Pons (tissue), 1 donor: Measurements from ENCODE around the gene CLEC4G.
A peak's percentile ranks its signal among the peaks of the same experiment; 100 is the strongest.
"Not testable (repeated sequence)": the region's sequence is repeated elsewhere in the genome, so short reads cannot be mapped to it uniquely, and the experiment has no call there.

Experiments
- DNase-seq: peaks from one replicate; pipeline ENCODE4 v3.0.0-alpha.2; 2016; ENCODE audit warnings: low spot score

The CLEC4G gene, protein sequence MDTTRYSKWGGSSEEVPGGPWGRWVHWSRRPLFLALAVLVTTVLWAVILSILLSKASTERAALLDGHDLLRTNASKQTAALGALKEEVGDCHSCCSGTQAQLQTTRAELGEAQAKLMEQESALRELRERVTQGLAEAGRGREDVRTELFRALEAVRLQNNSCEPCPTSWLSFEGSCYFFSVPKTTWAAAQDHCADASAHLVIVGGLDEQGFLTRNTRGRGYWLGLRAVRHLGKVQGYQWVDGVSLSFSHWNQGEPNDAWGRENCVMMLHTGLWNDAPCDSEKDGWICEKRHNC

DNA sequence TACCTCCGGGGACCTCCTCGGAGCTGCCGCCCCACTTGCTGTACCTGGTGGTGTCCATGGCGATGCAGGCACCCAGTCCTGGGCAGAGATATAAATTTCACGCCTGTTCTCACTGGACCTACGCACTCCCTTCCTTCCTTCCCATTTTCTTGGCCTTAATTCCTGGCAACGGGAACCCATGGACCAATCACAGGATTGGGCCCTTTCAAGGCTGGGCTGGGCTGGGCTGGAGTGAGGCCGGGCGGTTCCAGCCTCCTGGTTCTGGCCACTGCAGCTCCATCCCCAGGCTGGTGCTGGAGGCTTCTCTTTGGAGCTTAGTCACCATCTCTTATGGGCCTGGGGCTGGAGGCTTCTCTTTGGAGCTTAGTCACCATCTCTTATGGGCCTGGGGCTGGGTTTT, at the start of gene CLEC4G:
Gene CLEC4G (minus strand): TSS at position 66 of the 400 bp plus-strand sequence. CDS start 8 bp downstream, at position 58.
- DNase-seq, result no peak

DNA sequence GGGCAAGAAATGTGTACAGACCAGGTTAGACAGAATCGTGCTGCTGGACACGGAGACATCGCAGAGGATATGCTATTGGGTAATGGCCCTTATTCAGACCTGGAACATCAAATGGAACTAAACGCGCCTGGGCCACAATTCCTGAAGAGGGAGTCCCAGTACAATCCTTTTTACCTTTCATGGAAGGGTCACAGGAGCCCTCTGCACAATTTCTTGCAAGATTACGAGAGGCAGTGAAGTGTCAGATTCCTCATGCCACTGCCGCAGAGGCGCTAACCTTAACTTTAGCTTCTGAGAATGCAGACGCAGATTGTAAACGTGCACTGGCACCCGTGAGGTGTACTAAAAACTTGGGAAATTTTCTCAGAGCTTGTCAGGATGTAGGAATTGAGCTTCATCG, 49.2 kb upstream of the CLEC4G start:
- no peak for DNase-seq

DNA sequence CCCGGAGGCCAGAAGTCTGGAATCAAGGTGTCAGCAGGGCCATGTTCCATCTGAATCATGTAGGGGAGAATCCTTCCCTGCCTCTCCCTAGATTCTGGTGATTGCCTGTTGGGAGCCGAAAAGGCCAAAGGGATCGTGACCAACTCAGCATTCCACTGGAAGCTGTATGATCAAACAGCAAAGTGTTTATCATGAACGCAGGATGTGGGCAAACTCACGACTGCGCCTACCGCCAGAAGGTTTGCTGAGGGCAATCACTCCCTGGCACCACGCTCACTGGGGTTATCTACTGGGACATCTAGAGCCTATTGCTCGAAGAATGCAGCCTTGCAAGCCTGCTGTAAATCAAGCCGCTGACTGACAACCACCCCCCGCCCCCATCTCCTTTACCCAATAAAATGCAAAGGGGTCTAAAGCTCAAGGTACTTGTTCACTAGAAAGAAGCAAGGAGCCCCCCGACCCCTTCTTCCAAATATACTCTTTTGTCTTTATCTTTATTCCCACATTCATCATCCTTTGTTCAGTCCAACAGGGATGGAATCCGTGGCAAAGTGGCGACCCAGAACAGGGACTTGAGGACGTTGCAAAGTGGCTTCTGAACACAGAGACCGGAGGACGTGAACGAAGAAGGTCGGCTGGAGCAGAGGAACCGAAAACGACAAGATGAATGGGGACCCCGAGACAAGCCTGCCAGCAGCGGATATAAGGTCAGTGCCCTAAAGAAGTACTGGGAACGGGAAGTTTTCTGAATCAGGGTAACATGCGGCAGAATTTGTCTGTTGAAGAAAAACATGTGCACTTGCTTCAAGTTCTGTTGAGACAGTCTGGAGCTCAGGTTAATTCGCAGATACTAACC, 47.9 kb upstream of the CLEC4G start:
- DNase-seq, result no peak

DNA sequence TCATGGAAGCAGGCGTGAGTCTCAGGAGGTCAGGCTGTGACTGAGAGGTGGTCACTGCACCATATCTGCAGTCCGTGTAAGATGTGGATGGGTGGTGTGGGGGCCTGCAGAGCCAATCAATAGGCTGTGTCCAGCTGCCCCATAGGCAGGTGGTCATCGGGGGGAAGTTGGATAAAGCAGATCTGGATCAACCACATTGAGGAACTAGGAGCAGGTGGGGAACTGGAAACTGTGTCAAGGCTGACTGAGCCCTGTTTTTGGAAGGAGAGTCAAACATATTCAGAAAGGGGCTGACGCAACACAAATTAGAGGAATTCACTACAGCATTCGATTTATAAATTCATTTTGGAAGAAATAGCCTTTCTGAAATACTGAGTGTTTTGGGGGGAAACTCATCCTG, 46.2 kb upstream of the CLEC4G start:
- peak; percentile 4 for DNase-seq

DNA sequence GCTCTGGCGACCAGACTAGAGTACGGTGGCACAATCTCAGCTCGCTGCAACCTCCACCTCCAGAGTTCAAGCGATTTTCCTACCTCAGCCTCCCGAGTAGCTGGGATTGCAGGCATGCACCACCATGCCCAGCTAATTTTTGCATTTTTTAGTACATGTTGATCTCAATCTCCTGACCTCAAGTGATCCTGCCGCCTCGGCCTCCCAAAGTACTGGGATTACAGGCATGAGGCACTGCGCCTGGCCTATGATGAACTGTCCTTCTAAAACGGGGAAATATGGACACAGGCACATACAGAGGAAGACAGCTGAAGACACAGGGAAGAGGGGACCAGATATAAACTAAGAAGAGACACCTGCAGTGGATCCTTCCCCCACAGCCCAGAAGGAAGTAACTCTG, 43.9 kb upstream of the CLEC4G start:
- DNase-seq, result no peak

DNA sequence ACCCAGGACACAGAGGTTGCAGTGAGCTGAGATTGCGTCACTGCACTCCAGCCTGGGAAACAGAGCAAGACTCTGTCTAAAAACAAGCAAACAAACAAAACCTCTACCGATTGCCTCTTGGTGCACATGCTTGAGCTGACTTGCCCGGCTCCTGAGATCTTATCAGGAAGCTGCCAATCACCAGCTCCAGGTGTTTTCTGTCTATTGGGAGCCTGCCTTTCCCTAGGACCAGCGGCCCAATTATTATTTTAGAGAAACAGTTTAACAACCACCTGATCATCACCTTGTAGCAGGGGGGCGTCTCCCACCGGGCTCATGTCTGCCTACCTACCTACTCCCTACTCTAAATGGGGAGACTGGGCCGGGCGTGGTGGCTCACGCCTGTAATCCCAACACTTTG, 41.9 kb upstream of the CLEC4G start:
- no peak for DNase-seq

DNA sequence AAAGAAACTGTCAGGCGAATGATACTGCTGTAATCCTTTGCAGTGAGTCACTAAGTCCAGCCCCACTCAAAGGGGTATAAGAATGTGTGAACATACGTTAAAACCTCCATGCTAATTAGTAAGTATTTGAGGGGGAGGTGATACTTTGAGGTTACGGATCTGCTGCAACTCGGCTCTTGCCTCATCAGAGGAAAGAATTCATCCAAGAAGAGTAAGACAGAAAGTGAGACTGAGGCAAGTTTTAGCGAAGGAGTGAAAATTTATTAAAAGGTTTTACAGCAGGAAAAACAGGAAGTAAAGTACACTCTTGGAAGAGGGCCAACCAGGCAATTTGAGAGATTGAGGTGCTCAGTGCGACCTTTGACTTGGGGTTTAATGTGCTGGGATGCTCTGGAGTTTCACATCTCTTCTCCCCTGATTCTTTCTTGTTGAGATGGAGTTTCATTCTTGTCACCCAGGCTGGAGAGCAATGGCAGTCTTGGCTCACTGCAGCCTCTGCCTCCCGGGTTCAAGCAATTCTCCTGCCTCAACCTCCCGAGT, 40.9 kb upstream of the CLEC4G start:
- no peak for DNase-seq

DNA sequence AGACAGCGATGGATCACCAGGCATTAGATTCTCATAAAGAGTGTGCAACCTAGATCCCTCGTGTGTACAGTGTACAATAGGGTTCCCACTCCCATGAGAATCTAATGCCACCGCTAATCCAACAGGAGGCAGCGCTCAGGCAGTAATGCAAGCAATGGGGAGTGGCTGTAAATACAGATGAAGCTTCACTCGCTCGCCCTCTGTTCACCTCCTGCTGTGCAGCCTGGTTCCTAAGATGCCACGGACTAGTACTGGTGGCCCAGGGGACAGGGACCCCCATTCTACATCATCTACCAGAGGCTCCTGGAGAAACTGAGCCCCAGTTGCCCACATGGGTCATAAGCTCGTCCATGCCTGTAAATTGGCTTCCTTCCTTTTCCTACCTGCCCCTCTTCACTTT, 39.2 kb upstream of the CLEC4G start:
- no peak for DNase-seq

DNA sequence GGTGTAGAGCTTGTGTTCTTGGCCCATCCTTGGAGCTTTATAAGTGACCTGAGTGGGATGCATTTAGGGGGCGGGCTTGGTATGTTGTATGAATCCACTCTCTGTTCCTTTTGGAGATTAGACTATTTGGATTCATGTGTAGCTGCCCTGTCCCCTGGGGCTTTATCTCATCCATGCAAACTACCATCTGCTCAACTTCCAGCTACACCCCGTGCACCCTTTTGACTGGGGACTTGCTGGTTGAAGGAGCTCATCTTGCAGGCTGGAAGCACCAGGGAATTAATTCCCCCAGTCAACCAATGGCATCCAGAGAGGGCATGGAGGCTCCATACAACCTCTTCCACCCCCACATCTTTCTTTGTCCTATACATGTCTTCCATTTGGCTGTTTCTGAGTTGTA, 37.3 kb upstream of the CLEC4G start:
- DNase-seq, result no peak

DNA sequence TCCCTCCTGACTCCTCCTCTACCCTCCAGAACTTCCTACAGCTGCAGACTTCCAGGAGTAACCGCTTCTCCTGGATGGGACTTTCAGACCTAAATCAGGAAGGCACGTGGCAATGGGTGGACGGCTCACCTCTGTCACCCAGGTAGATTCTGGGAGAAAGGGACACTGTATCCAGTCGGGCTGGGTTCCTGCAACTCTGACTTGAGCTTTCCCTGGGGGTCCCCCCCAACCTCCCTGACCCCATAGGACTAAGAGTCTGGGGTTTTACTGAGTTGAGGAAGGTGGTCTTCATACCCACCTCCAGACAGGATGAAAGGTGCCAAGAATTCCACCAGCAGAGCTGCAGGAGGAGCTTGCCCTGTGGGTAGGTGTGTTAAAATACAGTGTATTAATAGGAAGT, 35.6 kb upstream of the CLEC4G start:
- no peak for DNase-seq

DNA sequence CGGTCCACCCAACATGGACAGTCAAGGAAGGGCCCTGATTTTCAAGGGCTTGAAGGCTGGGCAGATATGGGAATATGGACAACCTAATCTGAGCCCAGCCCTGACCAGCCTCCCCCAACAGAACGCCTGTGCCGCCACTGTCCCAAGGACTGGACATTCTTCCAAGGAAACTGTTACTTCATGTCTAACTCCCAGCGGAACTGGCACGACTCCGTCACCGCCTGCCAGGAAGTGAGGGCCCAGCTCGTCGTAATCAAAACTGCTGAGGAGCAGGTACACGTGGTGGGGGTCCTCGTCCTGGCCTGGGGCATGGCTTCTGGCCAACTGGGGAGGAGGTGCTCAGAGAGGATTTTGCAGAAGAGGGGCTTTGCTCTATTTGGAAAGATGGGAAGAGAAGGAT, 34.6 kb upstream of the CLEC4G start:
- DNase-seq, result no peak

DNA sequence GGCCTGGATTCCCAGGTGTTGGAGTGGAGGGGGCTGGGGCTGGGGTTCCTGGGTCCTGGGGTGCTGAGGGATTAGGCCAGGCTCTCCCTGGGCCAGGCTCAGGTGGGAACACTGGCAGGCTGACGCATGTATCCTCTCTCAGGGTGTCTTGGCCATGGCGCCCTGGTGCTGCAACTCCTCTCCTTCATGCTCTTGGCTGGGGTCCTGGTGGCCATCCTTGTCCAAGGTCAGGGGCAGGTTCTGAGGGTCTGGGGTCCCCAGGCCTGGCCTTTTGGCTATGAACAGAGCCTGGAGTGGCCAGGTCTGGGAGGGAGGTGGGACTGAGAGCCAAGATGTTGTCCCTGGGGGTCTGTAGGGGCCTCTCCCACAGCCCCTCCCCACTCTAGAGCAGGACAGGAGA, 33.1 kb upstream of the CLEC4G start:
- DNase-seq, result not testable (repeated sequence)

DNA sequence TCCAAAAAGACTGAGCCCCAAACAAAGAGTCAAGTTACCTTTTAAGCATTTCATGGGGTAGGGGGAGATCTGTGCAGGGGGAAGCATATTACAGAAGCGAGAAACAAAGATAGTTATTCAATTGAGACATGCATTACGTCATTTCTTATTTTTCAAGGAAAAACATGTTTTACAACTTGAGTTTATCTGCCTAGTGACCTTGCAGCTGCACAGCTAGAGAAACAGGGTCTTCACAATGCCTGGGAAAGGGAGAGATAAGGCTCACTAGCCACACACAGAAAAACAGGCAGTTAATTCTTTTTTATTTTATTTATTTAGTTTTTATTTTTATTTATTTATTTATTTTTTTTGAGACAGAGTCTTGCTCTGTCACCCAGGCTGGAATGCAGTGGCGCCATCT, 32.2 kb upstream of the CLEC4G start:
- not testable (repeated sequence) for DNase-seq

DNA sequence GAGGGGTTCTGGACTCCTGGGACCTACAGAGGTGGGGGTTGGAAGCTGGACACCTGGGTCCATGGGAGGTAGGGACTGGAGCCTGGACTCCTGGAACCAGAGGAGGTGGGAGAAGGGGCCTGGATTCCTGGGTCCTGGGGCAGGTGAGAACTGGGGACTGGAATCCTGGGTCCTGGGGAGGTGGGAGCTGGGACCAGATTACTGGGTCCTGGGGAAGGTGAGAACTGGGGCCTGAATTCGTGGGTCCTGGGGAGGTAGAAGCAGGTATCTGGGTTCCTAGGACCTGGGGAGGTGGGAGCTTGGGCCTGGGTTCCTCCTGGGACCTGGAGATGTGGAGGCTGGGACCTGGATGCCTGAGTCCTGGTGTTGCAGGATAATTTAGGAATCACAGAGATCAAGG, 31.8 kb upstream of the CLEC4G start:
- no peak for DNase-seq

DNA sequence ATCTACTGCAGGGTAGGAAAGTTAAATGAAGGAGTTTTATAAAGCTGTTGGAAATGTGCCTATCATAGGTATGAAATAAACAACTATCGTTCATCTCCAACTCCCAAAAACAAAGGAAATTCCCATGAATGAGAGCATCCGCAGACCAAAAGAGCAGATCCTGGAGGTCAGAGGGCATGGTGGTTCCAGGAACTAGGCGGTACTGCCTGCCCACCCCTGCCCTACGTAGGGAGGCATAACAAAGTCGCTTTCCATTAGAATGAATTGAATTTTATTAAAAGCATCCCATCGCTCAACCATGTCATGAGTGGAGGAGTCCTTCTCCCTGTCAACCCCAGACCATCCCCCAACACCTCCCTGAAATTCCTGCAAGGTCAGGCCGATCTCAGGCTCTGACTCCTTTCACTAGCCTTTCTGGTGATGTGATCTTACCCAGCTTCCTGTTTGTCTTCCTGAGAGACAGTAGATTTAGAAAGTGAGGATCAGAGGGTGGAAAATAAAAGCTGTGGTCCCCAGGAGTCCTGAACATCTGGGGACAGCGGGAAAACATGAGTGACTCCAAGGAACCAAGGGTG, 30.9 kb upstream of the CLEC4G start, which contains the start of gene CLEC4M:
Gene CLEC4M (plus strand): TSS at position 525 of the 575 bp plus-strand sequence. CDS start 24 bp downstream, at position 549.
- DNase-seq, result no peak

DNA sequence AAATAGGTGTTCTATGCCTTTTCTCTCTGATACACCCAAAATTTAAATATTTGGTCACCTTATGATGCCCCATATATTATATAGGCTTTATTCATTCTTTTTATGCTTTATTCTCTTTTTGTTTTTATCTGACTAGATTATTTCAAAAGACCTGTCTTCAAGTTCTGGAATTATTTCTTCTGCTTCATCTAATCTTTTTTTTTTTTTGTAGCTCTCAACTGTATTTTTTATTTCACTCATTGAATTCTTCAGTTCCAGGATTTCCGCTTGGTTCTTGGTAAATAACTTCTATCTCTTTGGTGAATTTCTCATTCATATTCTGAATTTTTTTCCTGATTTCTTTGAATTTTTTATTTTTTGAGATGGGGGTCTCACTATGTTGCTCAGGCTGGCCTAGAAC, 27.2 kb upstream of the CLEC4G start:
- no peak for DNase-seq

DNA sequence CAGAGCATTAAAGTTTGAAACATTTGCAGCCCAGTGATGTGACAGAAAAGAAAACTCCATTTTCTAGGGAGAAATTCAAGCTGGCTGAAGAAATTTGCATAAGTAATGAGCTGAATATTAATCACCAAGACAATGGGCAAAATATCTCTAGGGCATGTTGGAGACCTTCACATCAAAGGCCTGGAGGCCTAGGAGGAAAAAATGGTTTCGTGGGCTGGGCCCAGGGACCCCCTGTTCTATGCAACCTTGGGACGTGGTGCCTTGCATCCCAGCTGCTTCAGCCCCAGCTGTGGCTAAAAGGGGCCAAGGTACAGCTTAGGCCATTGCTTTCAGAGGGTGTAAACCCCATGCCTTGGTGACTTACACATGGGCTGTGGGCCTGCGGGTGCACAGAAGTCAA, 25.4 kb upstream of the CLEC4G start:
- no peak for DNase-seq

DNA sequence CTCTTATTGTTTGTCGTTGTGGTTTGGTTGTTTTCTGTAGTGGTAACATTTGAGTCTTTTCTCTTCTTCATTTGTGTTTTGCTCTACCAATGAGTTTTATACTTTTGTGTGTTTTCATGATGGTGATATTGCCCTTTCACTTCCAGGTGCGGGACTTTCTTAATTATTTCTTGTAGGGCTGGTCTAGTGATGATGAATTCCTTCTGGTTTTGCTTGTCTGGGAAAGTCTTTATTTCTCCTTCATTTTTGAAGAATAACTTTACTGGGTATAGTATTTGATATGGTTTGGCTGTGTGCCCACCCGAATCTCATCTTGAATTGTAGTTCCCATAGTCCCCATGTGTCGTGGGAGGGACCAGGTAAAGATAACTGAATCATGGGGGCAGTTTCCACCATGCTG, 24.3 kb upstream of the CLEC4G start:
- no peak for DNase-seq

DNA sequence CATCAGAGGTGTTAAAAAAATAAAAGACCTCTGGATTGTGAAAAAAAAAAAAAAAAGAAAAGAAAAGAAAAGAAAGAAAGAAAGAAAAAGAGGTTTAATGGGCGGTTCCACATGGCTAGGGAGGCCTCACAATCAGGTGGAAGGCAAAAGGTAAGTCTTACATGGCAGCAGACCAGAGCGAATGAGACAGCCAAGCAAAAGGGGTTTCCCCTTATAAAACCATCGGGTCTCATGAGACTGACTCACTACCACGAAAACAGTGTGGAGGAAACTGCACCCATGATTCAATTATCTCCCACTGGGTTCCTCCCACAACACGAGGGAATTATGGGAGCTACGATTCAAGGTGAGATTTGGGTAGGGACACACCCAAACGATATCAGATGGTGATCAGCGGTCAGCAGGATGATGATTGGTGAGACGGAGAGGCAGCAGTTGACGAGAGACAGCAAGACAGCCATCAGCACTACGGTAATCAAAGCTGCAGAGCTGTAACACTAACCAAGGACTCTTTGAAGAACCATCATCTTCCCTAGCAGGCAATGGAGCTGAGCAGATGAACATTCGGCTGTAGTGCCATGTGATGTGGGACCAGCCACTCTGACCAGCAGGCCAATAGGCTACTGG, 19.4 kb upstream of the CLEC4G start:
- DNase-seq, result no peak

DNA sequence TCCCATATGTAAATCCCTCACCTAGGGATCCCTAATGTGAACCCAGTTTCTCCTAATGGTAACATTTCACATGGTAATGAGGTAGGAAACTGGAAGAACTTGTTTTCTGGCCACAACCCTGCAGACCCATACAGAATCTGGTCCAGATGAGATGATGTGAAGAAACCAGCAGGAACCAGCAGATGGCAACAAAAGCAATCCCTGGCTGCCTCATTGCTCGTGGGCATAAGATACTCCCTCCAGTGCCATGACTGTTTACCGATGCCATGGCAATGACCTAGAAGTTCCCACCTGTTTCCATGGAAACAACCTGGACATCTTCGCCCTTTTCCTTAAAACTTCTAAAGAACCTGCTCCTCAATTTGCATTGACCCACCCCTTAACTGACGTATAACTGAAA, 16.8 kb upstream of the CLEC4G start:
- DNase-seq, result no peak

DNA sequence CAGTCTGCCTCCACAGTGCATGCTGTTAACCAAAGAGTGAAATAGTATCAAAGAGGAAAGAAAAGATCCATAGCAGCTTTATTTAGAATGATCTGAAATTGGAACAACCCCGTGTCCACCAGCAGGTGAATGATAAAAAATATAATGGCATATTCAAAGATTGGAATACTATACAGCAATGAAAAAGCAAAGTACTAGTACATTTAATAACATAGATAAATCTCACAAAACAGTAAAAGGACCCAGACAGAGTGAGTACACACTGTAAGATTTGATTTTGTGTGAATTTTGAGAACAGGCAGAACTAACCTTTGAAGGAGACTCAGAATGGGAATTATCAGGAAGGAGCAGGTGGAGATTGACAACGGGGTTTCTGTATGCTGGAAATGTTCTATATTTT, 16.3 kb upstream of the CLEC4G start:
- no peak for DNase-seq
